G401.6 (cell line): ENCODE measurements around the gene GPC6.
"Not testable (repeated sequence)": the region's sequence is repeated elsewhere in the genome, so short reads cannot be mapped to it uniquely, and the experiment has no call there.

Experiments used
- FAIRE-seq: peaks from 2 replicates; lab custom pipeline; 2012; peaks lifted over from hg19 to GRCh38; lab: Jason Lieb, UNC

Gene GPC6

DNA sequence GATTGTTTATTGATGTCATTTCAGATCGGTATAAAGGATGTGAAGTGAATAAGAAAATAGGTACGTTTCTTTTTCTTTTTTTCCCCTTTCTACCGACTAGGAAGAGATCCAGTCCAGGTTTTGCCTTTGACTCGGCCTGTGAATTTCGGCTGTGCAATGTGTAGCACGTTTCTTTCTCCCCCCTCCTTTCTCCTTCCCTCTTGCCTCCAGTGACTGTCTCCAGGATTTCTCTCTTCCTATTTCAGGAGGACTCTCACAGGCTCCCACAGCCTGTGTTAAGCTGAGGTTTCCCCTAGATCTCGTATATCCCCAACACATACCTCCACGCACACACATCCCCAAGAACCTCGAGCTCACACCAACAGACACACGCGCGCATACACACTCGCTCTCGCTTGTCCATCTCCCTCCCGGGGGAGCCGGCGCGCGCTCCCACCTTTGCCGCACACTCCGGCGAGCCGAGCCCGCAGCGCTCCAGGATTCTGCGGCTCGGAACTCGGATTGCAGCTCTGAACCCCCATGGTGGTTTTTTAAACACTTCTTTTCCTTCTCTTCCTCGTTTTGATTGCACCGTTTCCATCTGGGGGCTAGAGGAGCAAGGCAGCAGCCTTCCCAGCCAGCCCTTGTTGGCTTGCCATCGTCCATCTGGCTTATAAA, at the start of gene GPC6:
Gene GPC6, plus strand, starts transcription at position 185 of the 657 bp plus-strand sequence.
- no peak for FAIRE-seq

DNA sequence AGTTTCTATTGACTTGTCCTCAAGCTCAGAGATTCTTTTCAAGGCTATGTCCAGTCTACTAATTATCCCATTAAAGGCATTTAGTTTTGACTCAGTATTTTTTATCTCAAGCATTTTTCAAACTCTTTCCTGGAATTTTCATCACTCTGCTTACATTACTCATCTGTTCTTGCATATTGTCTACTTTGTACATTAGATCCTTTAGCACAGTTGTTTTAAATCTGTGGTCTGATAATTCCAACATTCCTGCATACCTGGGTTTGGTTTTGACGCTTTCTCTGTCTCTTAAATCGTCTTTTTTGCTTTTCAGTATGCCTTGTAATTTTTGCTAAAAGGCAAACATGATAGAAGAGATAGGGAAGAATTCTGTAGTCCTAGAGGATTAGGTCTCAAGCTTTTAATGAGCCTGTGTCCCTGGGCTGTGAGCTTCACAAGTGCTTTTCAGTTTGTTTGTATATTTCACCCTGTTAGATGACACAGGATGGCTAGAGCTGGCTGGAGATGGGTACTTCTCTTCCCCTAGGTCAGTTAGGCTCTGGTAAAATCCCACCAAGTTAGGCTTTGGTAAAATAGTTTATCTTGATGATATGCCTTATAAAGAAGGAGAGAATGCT, 46.1 kb upstream of the GPC6 start:
- FAIRE-seq: no peak

DNA sequence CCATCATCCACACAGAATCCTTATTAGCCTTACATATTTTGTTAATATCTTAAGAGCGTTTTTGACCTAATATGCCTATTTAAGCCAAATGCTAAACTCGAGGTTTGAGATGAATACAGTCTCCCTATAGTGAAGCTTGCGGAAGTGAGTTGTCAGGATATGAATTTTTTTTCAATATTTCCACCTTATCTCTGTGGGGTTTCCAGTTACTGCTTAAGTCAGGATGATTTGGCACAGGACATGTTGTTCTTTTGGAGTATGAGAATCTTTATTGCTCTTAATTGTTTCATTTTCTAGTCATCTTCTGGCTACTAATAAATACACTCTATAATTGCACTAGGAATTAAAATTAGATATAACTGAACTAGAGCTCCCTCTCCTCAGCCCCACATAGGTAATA, 44.2 kb upstream of the GPC6 start:
- FAIRE-seq: no peak

DNA sequence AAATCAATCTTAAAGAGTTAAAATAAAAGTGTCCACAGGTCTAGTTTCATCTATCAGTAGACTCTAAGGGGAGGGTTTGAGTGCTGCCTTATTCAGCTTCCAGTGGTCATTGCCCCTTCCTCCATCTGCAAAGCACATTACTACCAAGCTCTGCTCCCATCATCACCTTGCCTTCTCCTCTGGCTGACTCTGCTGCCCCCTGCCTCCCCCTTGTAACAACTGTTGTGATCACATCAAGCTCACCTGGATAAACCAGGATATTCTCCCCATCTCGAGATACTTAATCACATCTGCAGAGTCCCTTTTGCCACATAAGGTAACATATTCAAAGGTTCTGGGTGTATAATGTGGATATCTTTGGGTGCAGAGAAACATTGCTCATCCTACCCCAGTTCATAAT, 43.3 kb upstream of the GPC6 start:
- no peak for FAIRE-seq

DNA sequence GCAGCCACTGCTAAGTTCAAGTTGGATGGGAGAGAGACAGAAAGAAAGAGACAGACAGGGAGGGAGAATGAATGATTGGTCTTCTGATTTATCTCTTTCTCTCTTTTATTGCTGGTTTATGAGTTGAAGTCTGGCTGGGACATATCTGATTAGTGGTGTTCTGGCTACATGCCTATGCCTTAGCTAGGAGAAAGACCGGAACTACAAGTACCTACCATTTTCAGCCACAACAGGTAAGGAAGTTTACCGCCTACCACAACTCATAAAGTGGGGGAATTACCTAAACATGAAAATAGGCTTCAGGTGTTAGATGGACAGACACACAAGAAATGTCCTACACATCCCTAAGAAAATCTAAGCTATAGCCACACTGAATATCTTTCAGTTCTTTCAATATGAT, 36.6 kb upstream of the GPC6 start:
- FAIRE-seq: no peak

DNA sequence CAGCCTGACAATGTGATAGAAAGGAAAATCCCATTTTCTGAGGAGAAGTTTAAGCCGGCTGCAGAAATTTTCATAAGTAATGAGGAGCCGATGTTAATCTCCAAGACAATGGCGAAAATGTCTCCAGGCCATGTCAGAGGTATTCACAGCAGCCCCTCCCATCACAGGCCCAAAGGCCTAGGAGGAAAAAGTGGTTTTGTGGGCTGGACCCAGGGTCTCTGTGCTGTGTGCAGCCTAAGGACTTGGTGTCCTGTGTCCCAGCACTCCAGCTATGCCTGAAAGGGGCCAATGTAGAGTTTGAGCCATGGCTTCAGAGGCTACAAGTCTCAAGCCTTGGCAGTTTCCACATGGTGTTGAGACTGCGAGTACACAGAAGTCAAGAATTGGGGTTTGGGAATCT, 32.9 kb upstream of the GPC6 start:
- FAIRE-seq: no peak

DNA sequence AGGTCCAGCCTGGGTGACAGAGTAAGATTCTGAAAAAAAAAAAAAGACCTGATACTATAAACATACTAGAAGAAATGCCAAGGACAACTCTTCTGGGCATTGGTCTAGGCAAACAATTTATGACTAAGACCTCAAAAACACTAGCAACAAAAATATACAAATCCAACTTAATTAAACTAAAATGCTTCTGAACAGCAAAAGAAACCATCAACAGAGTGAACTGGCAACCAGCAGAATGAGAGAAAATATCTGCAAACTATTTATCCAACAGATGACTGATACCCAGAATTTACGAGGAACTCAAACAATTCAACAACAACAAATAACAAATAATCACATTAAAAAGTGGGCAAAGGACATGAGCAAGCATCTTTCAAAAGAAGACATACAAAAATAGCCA, 26.8 kb upstream of the GPC6 start:
- no peak for FAIRE-seq

DNA sequence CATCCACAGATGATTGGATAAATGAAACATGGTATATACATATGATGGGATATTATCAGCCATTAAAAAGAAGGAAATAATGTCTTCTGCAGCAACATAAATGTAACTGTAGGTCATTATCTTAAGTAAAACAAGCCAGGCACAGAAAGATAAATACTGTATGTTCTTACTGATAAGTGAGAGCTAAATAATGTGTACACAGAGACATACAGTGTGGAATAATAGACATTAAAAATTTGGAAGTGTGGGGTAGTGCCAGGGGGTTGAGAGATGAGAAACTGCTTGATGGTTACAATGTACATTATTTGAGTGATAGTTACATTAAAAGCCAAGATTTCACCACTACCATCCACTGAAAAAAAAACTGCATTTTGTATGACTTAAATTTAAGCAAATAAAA, 26.0 kb upstream of the GPC6 start:
- no peak for FAIRE-seq

DNA sequence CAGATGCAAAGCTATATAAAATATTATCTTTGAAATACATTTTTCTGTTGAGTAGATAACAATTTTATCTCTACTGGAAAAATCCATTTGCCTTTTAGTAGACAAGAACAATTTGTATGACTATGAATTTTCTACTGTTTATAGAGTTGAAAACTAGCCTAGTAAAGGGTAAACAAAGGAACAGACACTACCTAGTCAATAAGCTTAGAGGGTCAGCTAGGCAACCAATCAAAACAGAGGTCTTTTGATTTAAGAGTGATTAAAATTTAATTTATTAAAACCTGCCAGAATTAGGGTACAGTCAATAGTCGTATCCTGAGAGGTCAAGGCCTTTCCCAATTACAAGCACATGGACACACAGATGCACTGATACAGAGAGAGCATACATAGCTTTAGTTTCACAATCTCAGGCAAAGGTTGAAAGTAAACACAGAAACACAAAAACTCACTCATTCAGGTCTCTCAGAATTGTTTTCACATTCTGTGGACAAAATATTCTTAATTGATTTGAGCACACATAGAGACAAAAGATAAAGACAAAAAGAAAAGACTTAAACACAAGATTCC, 24.5 kb upstream of the GPC6 start:
- no peak for FAIRE-seq

DNA sequence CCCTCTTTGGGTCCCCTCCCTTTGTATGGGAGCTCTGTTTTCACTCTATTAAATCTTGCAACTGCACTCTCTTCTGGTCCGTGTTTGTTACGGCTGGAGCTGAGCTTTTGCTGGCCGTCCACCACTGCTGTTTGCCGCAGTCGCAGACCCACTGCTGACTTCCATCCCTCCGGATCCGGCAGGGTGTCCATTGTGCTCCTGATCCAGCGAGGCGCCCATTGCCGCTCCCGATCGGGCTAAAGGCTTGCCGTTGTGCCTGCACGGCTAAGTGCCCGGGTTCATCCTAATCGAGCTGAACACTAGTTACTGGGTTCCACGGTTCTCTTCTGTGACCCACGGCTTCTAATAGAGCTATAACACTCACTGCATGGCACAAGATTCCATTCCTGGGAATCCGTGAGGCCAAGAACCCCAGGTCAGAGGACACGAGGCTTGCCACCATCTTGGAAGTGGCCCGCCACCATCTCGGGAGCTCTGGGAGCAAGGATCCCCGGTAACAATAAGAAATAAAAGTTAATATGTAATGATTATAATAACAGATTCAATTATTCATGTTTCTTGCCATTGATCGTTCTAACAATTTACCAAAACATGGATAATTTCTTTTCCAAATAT, 19.7 kb upstream of the GPC6 start:
- FAIRE-seq: not testable (repeated sequence)

DNA sequence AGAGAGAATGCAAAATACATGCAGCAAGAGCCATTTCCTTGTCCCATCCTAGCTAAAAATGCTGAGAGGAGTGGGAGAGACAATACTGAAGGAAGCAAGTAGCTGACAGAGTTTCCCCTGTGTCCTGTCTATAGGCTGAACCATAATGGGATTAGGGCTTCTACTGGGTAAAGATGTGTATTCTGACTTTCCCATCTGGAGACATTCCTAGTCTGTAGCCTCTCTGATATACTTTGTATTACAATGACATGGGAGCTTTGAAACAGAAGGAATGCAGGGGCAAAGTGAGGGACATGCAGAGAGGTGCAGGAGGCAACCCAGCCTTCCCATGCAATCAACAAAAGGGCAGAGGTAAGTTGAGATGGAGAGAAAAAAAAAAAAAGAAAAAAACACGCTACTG, 10.5 kb upstream of the GPC6 start:
- FAIRE-seq: no peak

DNA sequence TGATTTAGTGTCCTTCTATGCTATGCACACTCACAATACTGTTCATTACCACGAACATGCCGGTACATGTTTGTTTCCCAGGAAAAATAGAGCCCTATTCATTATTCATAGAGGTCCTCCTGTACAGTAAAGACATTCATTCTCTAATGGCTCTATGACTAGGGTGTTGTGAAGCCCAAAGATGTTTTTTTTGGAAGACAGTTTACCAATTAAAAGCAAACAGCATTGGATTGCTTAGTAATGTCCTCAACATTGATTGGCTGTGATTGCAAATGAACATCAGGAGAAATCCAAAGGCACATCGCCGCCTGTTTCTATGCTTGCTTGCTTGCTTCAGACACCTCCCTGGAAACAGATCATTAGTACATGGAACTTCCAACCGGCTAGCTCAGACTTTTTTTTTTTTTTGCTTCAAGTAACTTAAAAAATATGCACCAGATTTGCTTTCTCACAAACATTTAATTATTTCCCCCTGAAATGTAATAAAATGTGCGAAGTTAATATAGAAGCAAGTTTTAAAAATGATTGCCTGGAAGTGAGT, 8.8 kb upstream of the GPC6 start:
- no peak for FAIRE-seq

DNA sequence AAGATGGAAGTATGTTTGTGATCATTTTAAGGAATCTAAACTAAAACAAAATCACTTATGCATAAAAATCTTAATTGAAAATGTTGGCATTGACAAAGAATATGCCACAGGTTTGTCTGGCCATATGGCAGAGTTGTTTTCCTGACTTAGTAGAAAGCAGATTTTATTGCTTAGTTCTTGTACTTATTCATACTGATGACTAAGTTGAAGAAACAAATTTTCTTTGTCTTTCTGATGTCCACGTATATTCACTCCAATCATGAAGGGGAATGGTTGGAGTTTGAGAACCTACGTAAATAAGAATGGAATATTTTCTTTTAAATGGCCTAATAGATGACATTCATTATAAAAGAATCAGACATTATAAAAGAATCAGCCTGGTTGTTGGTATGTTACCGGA, 8.0 kb upstream of the GPC6 start:
- no peak for FAIRE-seq

DNA sequence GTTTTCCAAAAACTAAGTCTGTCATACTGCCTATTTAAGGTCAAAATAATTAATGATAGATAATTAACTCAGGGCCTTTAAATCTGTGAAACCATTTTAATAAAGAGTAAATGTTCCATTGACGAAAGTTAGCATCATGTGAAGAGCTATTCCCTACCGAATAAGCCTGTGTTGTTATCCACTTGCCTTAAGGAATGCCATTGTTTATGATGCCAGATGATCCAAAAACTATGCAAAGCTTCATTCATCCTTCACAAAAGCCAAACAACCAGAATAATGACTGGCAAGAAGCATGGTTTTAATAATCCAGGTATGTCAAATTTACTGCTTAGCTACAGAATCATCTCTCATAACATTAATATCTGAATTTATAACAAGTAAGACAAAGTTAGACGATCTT, 6.5 kb upstream of the GPC6 start:
- FAIRE-seq: no peak

DNA sequence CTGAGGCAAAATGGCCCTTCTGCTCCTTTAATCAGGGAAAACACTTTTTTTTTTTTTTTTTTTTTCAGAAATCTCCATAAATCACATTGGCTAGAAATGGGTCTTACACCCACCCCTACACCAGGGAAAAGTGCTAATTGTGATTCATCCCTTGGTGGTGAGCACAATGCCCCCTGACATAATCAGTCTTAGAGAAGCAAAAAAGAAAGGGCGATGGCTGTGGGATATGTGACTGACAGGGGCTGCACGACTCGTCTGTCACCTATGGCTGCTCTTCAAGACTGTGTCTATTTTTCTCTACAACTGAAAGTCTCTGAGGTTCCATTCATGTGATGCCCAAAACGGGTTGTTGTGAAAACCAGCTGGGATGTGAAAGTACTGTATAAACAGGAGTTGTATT, 3.6 kb upstream of the GPC6 start:
- FAIRE-seq: no peak

DNA sequence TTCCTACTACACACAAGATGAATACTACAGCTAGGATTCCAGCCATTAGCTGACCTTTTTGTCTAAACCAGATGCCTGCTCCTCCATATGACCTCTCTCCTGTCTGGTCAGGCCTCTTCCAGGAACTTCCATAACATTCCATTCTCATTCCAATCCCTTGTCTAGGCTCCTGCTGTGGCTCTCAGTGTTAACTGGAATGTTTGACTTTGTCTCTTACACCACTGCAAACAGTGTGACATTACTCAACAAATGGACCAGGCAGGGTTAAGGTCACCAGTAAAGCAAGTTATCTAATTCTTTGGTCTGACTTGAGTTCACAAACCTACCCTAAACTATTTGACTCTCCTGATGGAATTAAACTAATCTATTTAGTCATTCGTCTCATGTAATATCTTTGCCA, 2.1 kb upstream of the GPC6 start:
- no peak for FAIRE-seq

DNA sequence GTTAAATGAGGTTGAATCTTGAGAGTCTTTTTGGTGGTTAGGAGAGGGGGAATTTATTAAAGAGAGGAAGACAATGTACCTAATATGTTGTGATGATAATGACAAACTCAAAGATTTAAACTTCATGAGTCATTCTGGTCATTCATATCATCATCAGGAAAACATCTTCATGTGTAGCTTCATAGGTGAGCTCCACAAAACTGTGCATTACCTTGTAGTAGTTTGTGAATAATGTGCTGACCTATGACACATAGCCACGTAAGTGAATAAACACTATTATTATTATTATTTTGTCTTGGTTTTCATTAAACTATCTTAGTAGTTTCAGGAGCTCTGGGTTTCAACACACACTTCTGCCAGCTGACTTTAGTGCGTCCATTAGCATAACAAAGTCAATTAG, 997 bp upstream of the GPC6 start:
- FAIRE-seq: no peak

DNA sequence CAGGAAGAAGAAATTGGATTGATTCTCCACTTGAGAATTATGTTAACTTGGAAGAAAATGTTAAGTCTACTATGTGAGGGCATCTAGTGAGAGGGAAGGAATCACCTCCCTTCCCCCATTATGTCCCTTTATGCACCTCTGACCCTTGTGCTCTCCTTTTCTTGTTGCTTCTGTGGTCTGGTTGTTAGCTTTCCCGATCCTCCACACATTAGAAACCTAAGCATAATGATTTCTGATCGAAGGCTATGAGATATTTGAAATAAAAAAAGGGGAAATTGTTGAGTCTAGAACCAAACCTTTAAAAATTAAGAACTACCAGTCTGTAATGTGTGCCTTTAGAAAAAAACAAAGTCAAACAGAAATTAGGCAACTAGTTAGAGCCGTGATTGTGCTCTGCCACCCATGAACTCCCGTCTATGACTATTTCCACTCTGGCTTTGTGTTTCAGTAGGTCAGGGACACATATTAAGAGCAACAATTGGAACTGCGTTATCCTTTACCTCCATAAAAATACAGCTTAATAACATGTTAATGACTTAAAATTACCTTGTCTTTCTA, 463 bp upstream of the GPC6 start:
- no peak for FAIRE-seq

DNA sequence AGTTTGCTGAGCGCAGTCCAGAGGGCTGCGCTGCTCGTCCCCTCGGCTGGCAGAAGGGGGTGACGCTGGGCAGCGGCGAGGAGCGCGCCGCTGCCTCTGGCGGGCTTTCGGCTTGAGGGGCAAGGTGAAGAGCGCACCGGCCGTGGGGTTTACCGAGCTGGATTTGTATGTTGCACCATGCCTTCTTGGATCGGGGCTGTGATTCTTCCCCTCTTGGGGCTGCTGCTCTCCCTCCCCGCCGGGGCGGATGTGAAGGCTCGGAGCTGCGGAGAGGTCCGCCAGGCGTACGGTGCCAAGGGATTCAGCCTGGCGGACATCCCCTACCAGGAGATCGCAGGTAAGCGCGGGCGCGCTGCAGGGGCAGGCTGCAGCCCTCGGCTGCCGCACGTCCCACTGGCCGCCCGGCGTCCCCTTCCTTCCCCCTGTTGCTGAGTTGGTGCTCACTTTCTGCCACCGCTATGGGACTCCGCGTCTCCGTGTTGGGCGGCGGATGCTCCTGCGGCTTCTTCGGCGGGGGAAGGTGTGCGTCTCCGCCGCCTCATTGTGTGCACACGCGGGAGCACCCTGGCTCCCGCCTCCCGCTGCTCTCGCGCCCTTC, 772 bp downstream of the GPC6 start:
- no peak for FAIRE-seq

DNA sequence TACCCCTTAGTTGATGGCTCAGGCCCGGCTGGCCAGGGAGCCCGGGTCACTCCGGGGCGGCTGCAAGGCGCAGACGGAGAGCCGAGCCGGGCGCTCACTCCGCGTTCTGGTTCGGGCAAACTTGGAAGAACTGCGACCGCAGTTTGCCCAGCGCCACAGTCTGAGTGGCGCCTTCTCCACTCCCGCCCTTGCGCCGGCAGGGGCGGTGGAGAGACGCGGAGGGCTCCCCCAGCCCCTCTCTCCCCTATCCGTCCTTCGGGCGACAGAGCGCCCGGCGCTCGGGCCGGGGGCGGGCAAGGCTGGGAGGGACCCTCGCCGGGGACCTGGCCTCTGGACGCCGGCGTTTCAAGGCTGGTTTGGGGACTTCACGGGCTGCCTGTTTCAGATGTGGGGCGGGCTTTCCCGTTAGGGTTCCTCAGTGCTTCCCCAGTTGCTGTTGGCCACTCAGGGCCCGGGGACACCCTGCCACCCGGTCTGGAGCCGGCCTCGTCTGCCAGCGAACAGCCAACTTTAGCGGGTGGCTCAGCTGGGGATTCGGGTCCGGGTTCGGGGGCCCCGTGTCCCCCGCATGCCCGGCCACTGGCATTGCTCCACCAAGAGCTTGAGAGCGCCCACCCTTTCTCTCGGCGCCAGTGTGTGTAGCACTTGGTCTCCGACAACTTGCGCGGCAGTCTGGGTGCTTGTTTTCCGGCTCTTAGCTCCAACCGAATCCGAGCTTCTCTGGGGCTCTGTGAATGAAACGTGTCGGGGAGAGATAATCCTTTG, 1.5 kb downstream of the GPC6 start:
- no peak for FAIRE-seq

DNA sequence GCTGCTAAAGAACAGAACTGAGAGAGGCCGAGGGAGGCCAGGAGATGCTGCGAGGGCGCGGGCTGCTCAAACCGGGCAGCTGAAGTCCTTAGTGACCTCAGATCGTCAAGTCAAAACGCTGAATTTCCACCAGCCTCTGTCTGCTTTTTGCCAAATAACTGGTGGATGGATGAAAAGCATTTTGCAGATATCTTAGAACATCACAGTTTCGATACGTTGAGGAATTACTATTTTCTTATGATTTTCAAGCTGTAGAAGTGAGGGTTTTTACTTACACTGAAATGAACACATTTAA, 2.0 kb downstream of the GPC6 start:
- no peak for FAIRE-seq

DNA sequence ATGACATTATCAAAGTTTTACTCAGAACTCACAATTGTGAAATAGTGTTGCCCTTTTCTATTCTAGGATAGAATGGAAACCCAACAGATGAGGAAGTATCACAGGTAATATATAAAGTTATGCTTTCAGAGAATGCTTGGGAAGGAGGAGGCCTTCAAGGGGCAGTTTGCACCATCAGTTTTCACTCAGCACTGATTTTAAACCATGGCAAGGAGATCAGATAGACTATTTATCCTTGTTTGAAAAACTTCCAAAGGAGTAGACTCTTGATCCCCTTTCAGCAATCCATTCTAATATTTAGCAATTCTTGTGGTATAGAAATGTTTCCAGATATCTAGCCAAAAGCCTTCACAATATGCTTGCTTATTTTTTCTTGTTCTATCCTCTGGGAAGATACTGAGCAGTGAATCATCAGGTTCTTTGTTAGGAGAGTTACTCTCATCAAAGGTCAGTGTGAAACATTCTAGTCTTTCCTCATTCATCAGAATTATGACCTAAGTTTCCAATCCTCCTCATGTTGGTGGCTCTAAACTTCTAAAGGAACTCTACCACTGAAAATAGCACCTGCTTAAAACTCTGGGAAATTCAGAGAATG, 3.8 kb downstream of the GPC6 start:
- FAIRE-seq: no peak
